Thyroid gland (tissue), 4 donors: ENCODE data around the gene BET1L.

Experiments
- CTCF ChIP-seq, 6 experiments: fragments of 200-600 bp in 3 of 6; fragments of 450-650 bp in 3 of 6; sonication (generic) in 3 of 6; IDR thresholded peaks; one replicate each; pipeline ENCODE4 v1.5.1; 2016 to 2019; ENCODE audit warnings: antibody characterized with exemption in 6 of 6, mild to moderate bottlenecking in 2 of 6, inconsistent platforms in 1 of 6, moderate library complexity in 1 of 6
- POLR2A ChIP-seq, 2 donors: fragments of 450-650 bp; IDR thresholded peaks; one replicate each; pipeline ENCODE4 v1.6.1; 2017; ENCODE audit warnings: antibody characterized with exemption in 2 of 2, mild to moderate bottlenecking in 2 of 2, moderate library complexity in 1 of 2

DNA sequence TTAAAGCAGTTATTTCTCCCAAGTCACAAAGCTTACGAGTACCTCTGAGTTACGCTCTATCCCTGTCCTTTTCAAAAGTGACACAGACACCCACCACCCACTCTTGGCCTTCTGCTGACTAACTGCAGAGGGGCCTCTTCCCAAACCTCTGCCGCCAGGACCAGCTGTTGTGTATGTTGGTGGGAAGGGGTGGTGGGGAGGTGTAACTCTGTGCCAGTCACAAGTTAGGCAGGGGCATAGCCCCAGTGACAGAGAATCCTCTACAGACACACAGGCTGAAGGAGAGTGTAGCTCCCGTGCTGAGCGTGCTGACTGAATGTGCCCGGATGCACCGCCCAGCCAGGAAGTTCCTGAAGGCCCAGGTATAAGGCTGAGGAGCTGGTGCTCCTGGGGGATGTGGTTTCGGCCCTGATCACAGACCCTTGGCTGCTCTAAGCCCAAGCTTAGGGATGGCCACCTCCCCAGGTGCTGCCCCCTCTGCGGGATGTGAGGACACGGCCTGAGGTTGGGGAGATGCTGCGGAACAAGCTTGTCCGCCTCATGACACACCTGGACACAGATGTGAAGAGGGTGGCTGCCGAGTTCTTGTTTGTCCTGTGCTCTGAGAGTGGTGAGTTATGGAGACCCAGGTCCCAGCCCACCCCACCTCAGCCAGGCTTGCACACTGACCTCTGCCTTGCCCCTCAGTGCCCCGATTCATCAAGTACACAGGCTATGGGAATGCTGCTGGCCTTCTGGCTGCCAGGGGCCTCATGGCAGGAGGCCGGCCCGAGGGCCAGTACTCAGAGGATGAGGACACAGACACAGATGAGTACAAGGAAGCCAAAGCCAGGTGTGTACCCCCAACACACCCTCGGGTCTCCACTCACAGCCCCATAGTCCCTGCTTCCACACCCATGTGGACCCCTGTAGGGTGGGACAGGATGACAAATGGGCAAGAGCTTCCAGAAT lies 5.2 kb upstream of the BET1L start:
- TF ChIP-seq POLR2A (IDR thresholded peaks at IDR 0.05) (no peak), CTCF (IDR thresholded peaks at IDR 0.05) (no peak)
